Transverse colon (tissue), 4 donors: ENCODE measurements around the gene LYRM2. TPM values are rescaled to one million over a fixed set of nuclear protein-coding genes. Genes with fewer than 3 reads are reported as not detected.

ENCODE experiments used
- DNase-seq: peaks from one replicate; pipeline ENCODE4 v3.0.0-alpha.2; 2019
- H3K27ac ChIP-seq, 4 donors: fragments of 200-600 bp; sonication (generic); 2 replicates each; pipeline ENCODE4 v1.5.1; 2016 to 2018; ENCODE audit warnings: inconsistent platforms in 4 of 4
- H3K27me3 ChIP-seq: fragments of 200-600 bp; sonication (generic); 2 replicates; pipeline ENCODE4 v1.5.1; 2017; ENCODE audit warnings: inconsistent platforms
- H3K36me3 ChIP-seq, 4 donors: fragments of 200-600 bp; sonication (generic); 2 replicates each; pipeline ENCODE4 v1.5.1; 2017 to 2019; ENCODE audit warnings: inconsistent platforms in 4 of 4
- H3K4me1 ChIP-seq, 4 donors: fragments of 200-600 bp; sonication (generic); 2 replicates each; pipeline ENCODE4 v1.5.1; 2017 to 2020; ENCODE audit warnings: inconsistent platforms in 4 of 4
- H3K4me3 ChIP-seq, 4 donors: fragments of 200-600 bp; sonication (generic); 1 replicate in 1 of 4; 2 replicates in 3 of 4; pipeline versions ENCODE4 v1.5.1 to v1.6.1; 2017 to 2019; ENCODE audit warnings: inconsistent platforms in 4 of 4
- H3K9me3 ChIP-seq, 2 donors: fragments of 200-600 bp; sonication (generic); 2 replicates each; pipeline ENCODE4 v1.5.1; 2017 to 2019; ENCODE audit warnings: inconsistent platforms in 2 of 2
- CTCF ChIP-seq, 5 experiments: fragments of 200-600 bp in 3 of 5; fragments of 450-650 bp in 2 of 5; sonication (generic) in 3 of 5; IDR thresholded peaks; 1 replicate in 2 of 5; 2 replicates in 3 of 5; pipeline ENCODE4 v1.5.1; 2016 to 2017; ENCODE audit warnings: antibody characterized with exemption in 5 of 5, inconsistent platforms in 3 of 5, mild to moderate bottlenecking in 2 of 5, moderate library complexity in 1 of 5
- EP300 ChIP-seq: sonication (generic); formaldehyde crosslinking; IDR thresholded peaks from one replicate; pipeline ENCODE4 v1.6.1; 2017; ENCODE audit warnings: antibody characterized with exemption, low read depth
- POLR2A ChIP-seq: fragments of 450-650 bp; IDR thresholded peaks from one replicate; pipeline ENCODE4 v1.6.1; 2016; ENCODE audit warnings: antibody characterized with exemption, mild to moderate bottlenecking, moderate library complexity
- POLR2AphosphoS5 ChIP-seq, 3 donors: sonication (generic); formaldehyde crosslinking; IDR thresholded peaks; one replicate each; pipeline ENCODE4 v1.6.1; 2016; ENCODE audit warnings: antibody characterized with exemption in 3 of 3
- WGBS, 2 donors: methylation state at CpG; one replicate each; pipeline ENCODE4 v1.1.5; 2018; ENCODE audit warnings: low coverage in 1 of 2; 5-methylcytosine and 5-hydroxymethylcytosine counted together
- in situ Hi-C, 4 donors: fragments of 200-750 bp; cut with MboI; loops; one replicate each; pipeline versions ENCODE4 v1.15.0 to v1.15.1; 2017; ENCODE audit warnings: low sequenced_read_pairs in 3 of 4, low pct_ligation_motif_present in 1 of 4, low pct_unique_long_range_greater_than_20kb in 1 of 4
- intact Hi-C: fragments of 100-400 bp; cut with DNase I; formaldehyde crosslinking; loops from one replicate; pipeline ENCODE4 v1.15.1; 2023; ENCODE audit warnings: low total_unique reads
- total RNA-seq, 4 donors: library from RNA; depleted of rRNA; stranded (reverse); fragments of >200 nt; gene quantifications; one replicate each; pipeline ENCODE4 v1.1.0, GENCODE V29; 2016

Gene LYRM2
- 10 to 100 TPM in 3 of 4 donors, 1 to 10 TPM in 1; 7.1 to 17.8 (median 16.4) TPM for total RNA-seq

GRCh38 chr6:89638320-89639195 is at the start of gene LYRM2:
Gene LYRM2, minus strand, starts transcription at chr6:89638747. Its CDS starts 31 bp downstream, at chr6:89638716.
- H3K36me3 ChIP-seq, result peaks cover 0 to 11% (median 0%) of the 10 kb centered on the region in 4 donors
- no peaks in the 10 kb centered on the region for H3K27me3 ChIP-seq
- in situ Hi-C loops, result no loop called here
- H3K9me3 ChIP-seq, result no peaks in the 10 kb centered on the region
- intact Hi-C loops, result no loop called here
- peaks cover 7 to 33% (median 22%) of the 10 kb centered on the region in 4 donors for H3K4me1 ChIP-seq
- 0 to 4% methylated on average over 1 to 55 of the region's 58 CpGs for WGBS, 2 donors
- peak; percentile 95 for DNase-seq
- H3K27ac ChIP-seq, result peak within 1 kb of the TSS; percentile 88 to 95 (median 91)
- peak; percentile 74 to 97 (median 95) for TF ChIP-seq POLR2AphosphoS5 (IDR thresholded peaks at IDR 0.05)
- peak; percentile 96 for TF ChIP-seq POLR2A
- TF ChIP-seq EP300, result no peak
- TF ChIP-seq CTCF (IDR thresholded peaks at IDR 0.05), result peak in 2 of 5 experiments; percentile 19 to 41
- H3K4me3 ChIP-seq, result peak within 1 kb of the TSS; percentile 44 to 84 (median 62)

GRCh38 chr6:89688328-89688727 is 49.8 kb upstream of the LYRM2 start:
- Histone ChIP-seq H3K4me3 (no peak overlapping the region), H3K4me1 (no peaks in the 10 kb centered on the region), H3K27ac (no peak overlapping the region), H3K9me3 (no peaks in the 10 kb centered on the region), H3K27me3 (no peaks in the 10 kb centered on the region), H3K36me3 (peaks cover 0 to 81% (median 34%) of the 10 kb centered on the region in 4 donors)
- DNase-seq, result no peak
- in situ Hi-C loops (no loop called here), intact Hi-C loops (no loop called here)
- 97% methylated on average over 2 of the region's 2 CpGs; no CpG with 5 or more reads in 1 of the 2 donors for WGBS, 2 donors
- no peak for TF ChIP-seq POLR2A
- TF ChIP-seq CTCF (IDR thresholded peaks at IDR 0.05), result no peak
- TF ChIP-seq EP300, result no peak
- no peak for TF ChIP-seq POLR2AphosphoS5 (IDR thresholded peaks at IDR 0.05)

GRCh38 chr6:89685311-89685710 is 46.8 kb upstream of the LYRM2 start:
- DNase-seq, result no peak
- 92 to 93% methylated on average over 2 of the region's 2 CpGs for WGBS, 2 donors
- Histone ChIP-seq H3K36me3 (peaks cover 0 to 73% (median 34%) of the 10 kb centered on the region in 4 donors), H3K4me1 (no peaks in the 10 kb centered on the region), H3K27me3 (no peaks in the 10 kb centered on the region), H3K27ac (no peak overlapping the region), H3K4me3 (no peak overlapping the region), H3K9me3 (no peaks in the 10 kb centered on the region)
- TF ChIP-seq CTCF (IDR thresholded peaks at IDR 0.05), result no peak
- TF ChIP-seq POLR2A, result no peak
- no peak for TF ChIP-seq EP300
- no peak for TF ChIP-seq POLR2AphosphoS5 (IDR thresholded peaks at IDR 0.05)
- in situ Hi-C loops (no loop called here), intact Hi-C loops (no loop called here)

- Histone ChIP-seq H3K27me3 (no peaks in the 10 kb centered on the region), H3K9me3 (no peaks in the 10 kb centered on the region), H3K4me3 (no peak overlapping the region), H3K36me3 (peaks cover 0 to 74% (median 33%) of the 10 kb centered on the region in 4 donors), H3K27ac (no peak overlapping the region), H3K4me1 (no peaks in the 10 kb centered on the region)
- TF ChIP-seq EP300 (no peak), POLR2A (no peak)
- no peak for DNase-seq
- 92% methylated on average over 1 of the region's 1 CpG; no CpG with 5 or more reads in 1 of the 2 donors for WGBS, 2 donors
- in situ Hi-C loops, result no loop called here
- intact Hi-C loops, result no loop called here
These were observed 44.4 kb upstream of the LYRM2 start for GRCh38 chr6:89682991-89683390.
